ENCODE results near the gene CDAN1. TPM values are rescaled to one million over a fixed set of nuclear protein-coding genes. Genes with fewer than 3 reads are reported as not detected.

Gene CDAN1
- total RNA-seq, 4 donors from 2014 or later = 11.1 to 16.4 (median 15.0) TPM

- TF ChIP-seq CTCF (IDR thresholded peaks at IDR 0.05) = no peak
- no peak for TF ChIP-seq POLR2AphosphoS5 (IDR thresholded peaks at IDR 0.05)
- TF ChIP-seq POLR2A (IDR thresholded peaks at IDR 0.05) = no peak
- TF ChIP-seq EP300 (IDR thresholded peaks at IDR 0.05) = no peak
- peaks cover 7% of the 10 kb centered on the region for H3K4me1 ChIP-seq
- H3K9me3 ChIP-seq = no peaks in the 10 kb centered on the region
- 77% methylated on average over 2 of the region's 2 CpGs for WGBS
- H3K27me3 ChIP-seq = no peaks in the 10 kb centered on the region
- peaks cover 8% of the 10 kb centered on the region for H3K36me3 ChIP-seq
- no peak overlapping the region for H3K4me3 ChIP-seq
- H3K27ac ChIP-seq = no peak overlapping the region
- DNase-seq (ENCODE audit: low spot score in 2 of 2) = no peak
Measured at GRCh38 chr15:42741710-42742109, 4.8 kb upstream of the CDAN1 start.

GRCh38 chr15:42737529-42738328, 801 bp upstream of the CDAN1 start:
- Histone ChIP-seq H3K4me1 (peaks cover 16% of the 10 kb centered on the region), H3K9me3 (no peaks in the 10 kb centered on the region), H3K27ac (peak overlapping the region; percentile 88), H3K36me3 (peaks cover 24% of the 10 kb centered on the region), H3K4me3 (peak overlapping the region; percentile 67), H3K27me3 (no peaks in the 10 kb centered on the region)
- WGBS = 74% methylated on average over 21 of the region's 21 CpGs
- no peak for DNase-seq (ENCODE audit: low spot score in 2 of 2)
- TF ChIP-seq POLR2A (IDR thresholded peaks at IDR 0.05) (no peak), CTCF (IDR thresholded peaks at IDR 0.05) (peak; percentile 5 to 18)

- H3K4me3 ChIP-seq = peak overlapping the region; percentile 67
- H3K27me3 ChIP-seq = no peaks in the 10 kb centered on the region
- peaks cover 38% of the 10 kb centered on the region for H3K36me3 ChIP-seq
- H3K4me1 ChIP-seq = peaks cover 16% of the 10 kb centered on the region
- TF ChIP-seq POLR2AphosphoS5 (IDR thresholded peaks at IDR 0.05) (no peak), POLR2A (IDR thresholded peaks at IDR 0.05) (no peak), CTCF (IDR thresholded peaks at IDR 0.05) (no peak), EP300 (IDR thresholded peaks at IDR 0.05) (no peak)
- no peak for DNase-seq (ENCODE audit: low spot score in 2 of 2)
- WGBS = 5% methylated on average over 14 of the region's 55 CpGs
- H3K9me3 ChIP-seq = no peaks in the 10 kb centered on the region
- peak overlapping the region; percentile 88 for H3K27ac ChIP-seq
Measured at GRCh38 chr15:42736178-42736792, 643 bp downstream of the CDAN1 start.

GRCh38 chr15:42735382-42736165, 1.4 kb downstream of the CDAN1 start:
- H3K27me3 ChIP-seq = no peaks in the 10 kb centered on the region
- no peak for DNase-seq (ENCODE audit: low spot score in 2 of 2)
- no peaks in the 10 kb centered on the region for H3K9me3 ChIP-seq
- H3K4me3 ChIP-seq = peak overlapping the region; percentile 67
- H3K36me3 ChIP-seq = peaks cover 45% of the 10 kb centered on the region
- H3K4me1 ChIP-seq = peaks cover 16% of the 10 kb centered on the region
- TF ChIP-seq POLR2A (IDR thresholded peaks at IDR 0.05) (no peak), CTCF (IDR thresholded peaks at IDR 0.05) (no peak), POLR2AphosphoS5 (IDR thresholded peaks at IDR 0.05) (no peak), EP300 (IDR thresholded peaks at IDR 0.05) (no peak)
- WGBS = 81% methylated on average over 16 of the region's 19 CpGs
- H3K27ac ChIP-seq = no peak overlapping the region

Measured in suprapubic skin (tissue), 4 donors.